Hepatocyte (in vitro differentiated cells): Measurements from ENCODE around the gene ARF3.

ENCODE experiments used
- CTCF ChIP-seq: fragments of 200-600 bp; sonication (generic); IDR thresholded peaks from 2 replicates; pipeline ENCODE4 v1.5.1; 2016; ENCODE audit warnings: antibody characterized with exemption, mild to moderate bottlenecking; ENCODE audit not compliant: poor library complexity
- EZH2 ChIP-seq: fragments of 200-600 bp; sonication (generic); IDR thresholded peaks from 2 replicates; pipeline ENCODE4 v1.6.1; 2016; ENCODE audit warnings: antibody characterized with exemption, mild to moderate bottlenecking, borderline replicate concordance
- EZH2phosphoT487 ChIP-seq: fragments of 200-600 bp; sonication (generic); IDR thresholded peaks from one replicate; pipeline ENCODE4 v1.6.1; 2018; ENCODE audit warnings: antibody characterized with exemption, mild to moderate bottlenecking, low read depth, moderate library complexity; ENCODE audit not compliant: unreplicated experiment, severe bottlenecking

GRCh38 chr12:48933664-48934311, 23.5 kb downstream of the ARF3 start:
- TF ChIP-seq CTCF = no peak
- TF ChIP-seq EZH2 = no peak
- TF ChIP-seq EZH2phosphoT487 = no peak
